ENCODE data around the gene GALNT17.

Gene GALNT17

GRCh38 chr7:71424166-71425035 is 292.5 kb downstream of the GALNT17 start:
- no peak overlapping the region for H4K91ac ChIP-seq (ENCODE audit: low read length)
- H3K18ac ChIP-seq (ENCODE audit: low read depth in 1 of 2, low read length in 2 of 2), result no peak overlapping the region
- no peaks in the 10 kb centered on the region for H3K79me1 ChIP-seq (replicated peaks; ENCODE audit: low read length, poor library complexity, severe bottlenecking)
- H2BK12ac ChIP-seq (ENCODE audit: low read length in 2 of 2), result no peak overlapping the region
- no peak overlapping the region for H3K4ac ChIP-seq (ENCODE audit: low read depth in 1 of 2, low read length in 2 of 2)
- H3K4me3 ChIP-seq (ENCODE audit: insufficient read depth in 1 of 2, low read depth in 1 of 2, low read length in 2 of 2), result peak overlapping the region in 1 of 2 experiments; percentile 13
- no peak overlapping the region for H3K23ac ChIP-seq (ENCODE audit: low read length in 2 of 2)
- no peak overlapping the region for H2BK5ac ChIP-seq (ENCODE audit: low read depth, low read length, poor library complexity, severe bottlenecking)
- H2AFZ ChIP-seq (ENCODE audit: low read depth, low read length), result no peak overlapping the region
- H2BK120ac ChIP-seq (ENCODE audit: low read depth, low read length), result no peak overlapping the region
- no peaks in the 10 kb centered on the region for H3K9me3 ChIP-seq (ENCODE audit: control insufficient read depth, low read length)
- no peaks in the 10 kb centered on the region for H3K27me3 ChIP-seq (ENCODE audit: control insufficient read depth in 1 of 2, insufficient read depth in 1 of 2, low read length in 2 of 2)
- no peak overlapping the region for H3K14ac ChIP-seq (ENCODE audit: low read length in 2 of 2)
- H4K8ac ChIP-seq (ENCODE audit: low read length), result no peak overlapping the region
- H3K36me3 ChIP-seq (ENCODE audit: control insufficient read depth in 1 of 2, insufficient read depth in 2 of 2, low read depth in 1 of 2, low read length in 2 of 2), result no peaks in the 10 kb centered on the region
- peak overlapping the region; percentile 39 for H3K9ac ChIP-seq (ENCODE audit: low read length)
- H2AK5ac ChIP-seq (ENCODE audit: low read length, severe bottlenecking), result no peak overlapping the region
- H3K27ac ChIP-seq (ENCODE audit: low read length, poor library complexity, severe bottlenecking), result no peak overlapping the region
- H2BK15ac ChIP-seq (ENCODE audit: low read depth, poor library complexity, severe bottlenecking), result no peak overlapping the region
- 78% methylated on average over 6 of the region's 9 CpGs for WGBS
- no peak overlapping the region for H3K4me2 ChIP-seq (ENCODE audit: low read length, poor library complexity, severe bottlenecking)
- no peak for DNase-seq
- no peaks in the 10 kb centered on the region for H3K4me1 ChIP-seq (ENCODE audit: control insufficient read depth, insufficient read depth, low read depth, low read length)

- Histone ChIP-seq H2AFZ (ENCODE audit: low read depth, low read length) (no peak overlapping the region), H2BK5ac (ENCODE audit: low read depth, low read length, poor library complexity, severe bottlenecking) (no peak overlapping the region), H3K27me3 (ENCODE audit: control insufficient read depth in 1 of 2, insufficient read depth in 1 of 2, low read length in 2 of 2) (no peaks in the 10 kb centered on the region), H3K4me2 (ENCODE audit: low read length, poor library complexity, severe bottlenecking) (no peak overlapping the region), H2BK15ac (ENCODE audit: low read depth, poor library complexity, severe bottlenecking) (no peak overlapping the region), H3K9ac (ENCODE audit: low read length) (no peak overlapping the region), H3K27ac (ENCODE audit: low read length, poor library complexity, severe bottlenecking) (no peak overlapping the region), H4K91ac (ENCODE audit: low read length) (no peak overlapping the region), H3K36me3 (ENCODE audit: control insufficient read depth in 1 of 2, insufficient read depth in 2 of 2, low read depth in 1 of 2, low read length in 2 of 2) (no peaks in the 10 kb centered on the region), H3K4me1 (ENCODE audit: control insufficient read depth, insufficient read depth, low read depth, low read length) (no peaks in the 10 kb centered on the region), H3K9me3 (ENCODE audit: control insufficient read depth, low read length) (no peaks in the 10 kb centered on the region), H3K79me1 (replicated peaks; ENCODE audit: low read length, poor library complexity, severe bottlenecking) (no peaks in the 10 kb centered on the region), H3K18ac (ENCODE audit: low read depth in 1 of 2, low read length in 2 of 2) (no peak overlapping the region), H3K4ac (ENCODE audit: low read depth in 1 of 2, low read length in 2 of 2) (no peak overlapping the region), H2BK12ac (ENCODE audit: low read length in 2 of 2) (no peak overlapping the region), H3K23ac (ENCODE audit: low read length in 2 of 2) (no peak overlapping the region), H3K4me3 (ENCODE audit: insufficient read depth in 1 of 2, low read depth in 1 of 2, low read length in 2 of 2) (no peak overlapping the region), H2BK120ac (ENCODE audit: low read depth, low read length) (no peak overlapping the region), H2AK5ac (ENCODE audit: low read length, severe bottlenecking) (no peak overlapping the region), H4K8ac (ENCODE audit: low read length) (no peak overlapping the region), H3K14ac (ENCODE audit: low read length in 2 of 2) (no peak overlapping the region)
- 60% methylated on average over 2 of the region's 2 CpGs for WGBS
- DNase-seq, result no peak
Observed at GRCh38 chr7:71429083-71429482, 297.1 kb downstream of the GALNT17 start.

- Histone ChIP-seq H3K4me2 (ENCODE audit: low read length, poor library complexity, severe bottlenecking) (no peak overlapping the region), H3K4me3 (ENCODE audit: insufficient read depth in 1 of 2, low read depth in 1 of 2, low read length in 2 of 2) (no peak overlapping the region)
Observed at GRCh38 chr7:71430246-71430645, 298.3 kb downstream of the GALNT17 start.

GRCh38 chr7:71439321-71439720 is 307.4 kb downstream of the GALNT17 start:
- H3K4me3 ChIP-seq (ENCODE audit: insufficient read depth in 1 of 2, low read depth in 1 of 2, low read length in 2 of 2), result no peak overlapping the region
- no peak overlapping the region for H2BK120ac ChIP-seq (ENCODE audit: low read depth, low read length)
- no peak overlapping the region for H3K23ac ChIP-seq (ENCODE audit: low read length in 2 of 2)
- H3K79me1 ChIP-seq (replicated peaks; ENCODE audit: low read length, poor library complexity, severe bottlenecking), result no peaks in the 10 kb centered on the region
- no peak overlapping the region for H3K27ac ChIP-seq (ENCODE audit: low read length, poor library complexity, severe bottlenecking)
- H3K36me3 ChIP-seq (ENCODE audit: control insufficient read depth in 1 of 2, insufficient read depth in 2 of 2, low read depth in 1 of 2, low read length in 2 of 2), result no peaks in the 10 kb centered on the region
- H4K8ac ChIP-seq (ENCODE audit: low read length), result no peak overlapping the region
- no peaks in the 10 kb centered on the region for H3K27me3 ChIP-seq (ENCODE audit: control insufficient read depth in 1 of 2, insufficient read depth in 1 of 2, low read length in 2 of 2)
- no peak overlapping the region for H3K18ac ChIP-seq (ENCODE audit: low read depth in 1 of 2, low read length in 2 of 2)
- DNase-seq, result no peak
- no peaks in the 10 kb centered on the region for H3K4me1 ChIP-seq (ENCODE audit: control insufficient read depth, insufficient read depth, low read depth, low read length)
- H2BK12ac ChIP-seq (ENCODE audit: low read length in 2 of 2), result no peak overlapping the region
- WGBS, result 73% methylated on average over 6 of the region's 7 CpGs
- H3K9me3 ChIP-seq (ENCODE audit: control insufficient read depth, low read length), result no peaks in the 10 kb centered on the region
- no peak overlapping the region for H3K14ac ChIP-seq (ENCODE audit: low read length in 2 of 2)
- H2AFZ ChIP-seq (ENCODE audit: low read depth, low read length), result no peak overlapping the region
- H2BK15ac ChIP-seq (ENCODE audit: low read depth, poor library complexity, severe bottlenecking), result no peak overlapping the region
- no peak overlapping the region for H3K4me2 ChIP-seq (ENCODE audit: low read length, poor library complexity, severe bottlenecking)
- no peak overlapping the region for H3K9ac ChIP-seq (ENCODE audit: low read length)
- no peak overlapping the region for H2BK5ac ChIP-seq (ENCODE audit: low read depth, low read length, poor library complexity, severe bottlenecking)
- no peak overlapping the region for H4K91ac ChIP-seq (ENCODE audit: low read length)
- H3K4ac ChIP-seq (ENCODE audit: low read depth in 1 of 2, low read length in 2 of 2), result no peak overlapping the region
- H2AK5ac ChIP-seq (ENCODE audit: low read length, severe bottlenecking), result no peak overlapping the region

More at GRCh38 chr7:71430246-71430645, 298.3 kb downstream of the GALNT17 start:
- Histone ChIP-seq H3K9me3 (ENCODE audit: control insufficient read depth, low read length) (no peaks in the 10 kb centered on the region), H3K27me3 (ENCODE audit: control insufficient read depth in 1 of 2, insufficient read depth in 1 of 2, low read length in 2 of 2) (no peaks in the 10 kb centered on the region), H2AK5ac (ENCODE audit: low read length, severe bottlenecking) (no peak overlapping the region), H3K4ac (ENCODE audit: low read depth in 1 of 2, low read length in 2 of 2) (no peak overlapping the region), H2BK12ac (ENCODE audit: low read length in 2 of 2) (no peak overlapping the region), H2BK120ac (ENCODE audit: low read depth, low read length) (no peak overlapping the region), H2BK5ac (ENCODE audit: low read depth, low read length, poor library complexity, severe bottlenecking) (no peak overlapping the region), H3K4me1 (ENCODE audit: control insufficient read depth, insufficient read depth, low read depth, low read length) (no peaks in the 10 kb centered on the region), H3K79me1 (replicated peaks; ENCODE audit: low read length, poor library complexity, severe bottlenecking) (no peaks in the 10 kb centered on the region), H3K27ac (ENCODE audit: low read length, poor library complexity, severe bottlenecking) (no peak overlapping the region), H4K91ac (ENCODE audit: low read length) (no peak overlapping the region), H3K36me3 (ENCODE audit: control insufficient read depth in 1 of 2, insufficient read depth in 2 of 2, low read depth in 1 of 2, low read length in 2 of 2) (no peaks in the 10 kb centered on the region), H3K18ac (ENCODE audit: low read depth in 1 of 2, low read length in 2 of 2) (no peak overlapping the region), H3K9ac (ENCODE audit: low read length) (no peak overlapping the region), H2AFZ (ENCODE audit: low read depth, low read length) (no peak overlapping the region), H4K8ac (ENCODE audit: low read length) (no peak overlapping the region), H3K23ac (ENCODE audit: low read length in 2 of 2) (no peak overlapping the region), H3K14ac (ENCODE audit: low read length in 2 of 2) (no peak overlapping the region), H2BK15ac (ENCODE audit: low read depth, poor library complexity, severe bottlenecking) (no peak overlapping the region)
- WGBS, result 76% methylated on average over 1 of the region's 1 CpG
- no peak for DNase-seq
